ENCODE results near the gene SNX25.
"Not testable (repeated sequence)": the region's sequence is repeated elsewhere in the genome, so short reads cannot be mapped to it uniquely, and the experiment has no call there.

Gene SNX25

DNA sequence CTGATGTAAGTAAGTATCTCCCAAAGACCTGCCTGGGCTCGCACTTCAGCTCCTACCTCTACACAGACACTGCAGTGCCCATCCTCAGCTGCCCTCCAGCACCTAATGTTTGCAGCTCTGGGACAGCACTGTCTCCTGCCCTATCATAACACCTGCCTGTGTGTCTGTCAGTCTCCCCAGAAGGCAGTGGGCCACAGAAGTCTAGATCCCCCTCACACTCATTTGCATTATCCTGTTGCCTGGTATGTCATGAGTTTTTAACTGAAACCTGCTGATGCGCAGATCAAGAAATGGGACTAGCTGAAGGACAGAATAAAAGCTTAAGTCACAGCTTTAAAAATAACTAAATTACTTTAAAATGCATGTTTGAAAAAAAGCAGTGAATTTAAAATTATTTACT lies 143.3 kb downstream of the SNX25 start:
- DNase-seq, result no peak

DNA sequence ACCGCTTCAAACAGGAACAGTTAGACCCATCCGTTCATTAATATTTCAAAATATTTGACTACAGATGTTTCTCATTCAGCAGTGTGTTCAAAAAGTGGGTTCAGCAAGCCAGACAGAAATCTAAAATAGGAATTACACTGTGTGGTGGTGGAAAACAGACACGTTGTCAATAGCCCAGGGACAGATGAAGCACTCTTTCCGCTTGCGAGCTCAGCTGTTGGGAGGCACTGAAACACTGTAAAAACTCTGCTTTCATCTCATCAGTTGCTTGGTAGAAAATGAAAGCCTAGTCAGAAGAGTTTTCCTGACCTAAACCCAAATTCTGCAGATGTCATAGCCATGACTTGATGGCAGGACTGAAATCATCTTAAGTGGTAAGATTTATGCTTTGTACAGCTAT lies 147.8 kb downstream of the SNX25 start:
- DNase-seq, result no peak

DNA sequence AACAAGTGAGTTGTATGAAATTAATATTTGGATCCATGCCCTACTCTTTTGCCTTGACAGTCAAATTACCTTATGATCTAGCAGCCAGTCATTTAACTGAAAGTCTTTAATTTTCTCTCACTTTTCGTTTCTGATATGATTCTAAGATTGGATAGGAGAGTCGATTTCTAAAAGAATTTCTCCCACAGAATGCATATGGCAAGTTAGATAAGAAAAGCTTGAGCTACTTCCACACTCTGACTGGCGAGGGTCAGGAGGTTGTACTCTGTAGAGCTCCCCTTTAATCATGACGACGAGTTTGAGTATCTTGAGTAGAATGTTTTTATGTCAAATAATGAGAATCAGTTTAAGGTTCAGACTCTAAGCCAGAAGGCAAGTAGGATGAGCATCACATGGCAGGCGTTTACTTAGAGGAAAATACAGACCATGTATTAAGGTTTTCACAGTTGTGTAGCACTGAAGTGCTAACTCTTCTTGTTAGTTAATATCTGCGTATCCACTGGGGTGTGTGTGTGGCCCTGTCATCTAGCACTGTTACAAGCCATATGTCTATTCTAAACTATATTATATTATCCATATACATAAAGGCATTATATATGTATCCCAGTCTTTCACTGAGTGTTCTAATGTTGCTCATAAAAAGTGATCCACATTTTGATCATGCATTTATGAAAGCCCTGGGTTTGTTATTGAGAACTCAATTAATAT lies 148.5 kb downstream of the SNX25 start:
- DNase-seq, result no peak

DNA sequence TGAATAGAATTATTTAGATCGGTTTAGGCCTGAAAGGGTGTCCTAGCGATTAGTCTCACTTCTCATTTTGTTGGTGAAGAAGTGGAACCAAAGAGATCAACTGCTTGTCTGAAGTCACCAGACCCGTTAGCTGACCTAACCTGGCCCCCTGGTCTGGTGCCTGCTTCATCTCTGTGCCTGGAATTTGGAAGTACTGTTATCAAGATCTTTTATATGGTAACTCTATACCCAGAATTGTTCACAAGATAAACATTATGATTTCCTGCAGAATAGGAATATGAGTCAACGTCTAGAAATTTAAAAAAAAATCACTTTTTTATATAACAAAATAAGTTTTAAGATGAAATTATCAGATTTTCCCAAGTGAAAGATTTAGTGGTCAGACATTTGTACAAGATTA lies 149.1 kb downstream of the SNX25 start:
- no peak for DNase-seq

DNA sequence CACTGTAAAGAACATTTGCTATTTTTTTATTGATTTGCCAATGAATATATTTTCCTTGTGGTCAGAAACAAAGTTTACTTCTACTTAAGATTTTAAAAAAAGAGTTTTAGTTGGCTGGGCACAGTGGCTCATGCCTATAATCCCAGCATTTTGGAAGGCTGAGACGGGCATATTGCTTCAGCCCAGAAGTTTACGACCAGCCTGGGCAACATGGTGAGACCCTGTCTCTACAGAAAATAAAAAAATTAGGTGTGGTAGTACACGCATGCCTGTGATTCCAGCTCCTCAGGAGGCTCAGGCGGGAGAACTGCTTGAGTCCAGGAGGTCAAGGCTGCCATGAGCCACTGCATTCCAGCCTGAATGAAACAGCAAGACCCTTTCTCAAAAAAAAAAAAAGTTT lies 149.6 kb downstream of the SNX25 start:
- no peak for DNase-seq

DNA sequence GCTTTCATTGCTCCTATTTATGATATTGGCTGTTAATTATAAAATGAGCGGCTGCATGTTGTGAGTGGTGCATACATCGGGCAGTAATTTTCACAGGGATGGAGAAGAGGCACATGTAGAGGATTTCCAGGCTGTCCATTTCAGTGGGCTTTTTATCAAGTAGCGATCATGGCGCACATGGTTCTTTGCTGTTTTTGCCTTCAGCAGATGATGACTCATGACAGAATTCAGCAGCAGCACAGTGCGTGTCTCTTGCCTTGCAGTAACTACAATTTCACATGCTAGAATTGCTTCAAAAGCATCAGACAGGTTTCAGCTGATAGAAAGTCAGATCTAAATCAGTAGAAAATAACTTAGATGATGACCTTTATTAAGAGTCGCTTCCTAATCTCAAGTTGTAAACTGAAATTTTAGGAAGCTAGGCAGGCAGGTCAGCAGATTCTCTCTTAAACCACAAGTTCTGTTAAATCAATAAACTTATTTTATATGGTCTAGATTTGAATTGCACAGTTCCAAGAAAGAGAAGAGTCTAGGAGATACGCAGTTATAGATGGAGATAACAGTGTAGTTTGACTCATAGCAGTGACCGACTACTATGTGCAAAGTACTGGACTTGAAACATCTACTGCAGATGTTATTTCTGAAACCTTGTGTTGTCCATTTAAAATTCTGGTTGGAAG lies 150.5 kb downstream of the SNX25 start:
- no peak for DNase-seq

DNA sequence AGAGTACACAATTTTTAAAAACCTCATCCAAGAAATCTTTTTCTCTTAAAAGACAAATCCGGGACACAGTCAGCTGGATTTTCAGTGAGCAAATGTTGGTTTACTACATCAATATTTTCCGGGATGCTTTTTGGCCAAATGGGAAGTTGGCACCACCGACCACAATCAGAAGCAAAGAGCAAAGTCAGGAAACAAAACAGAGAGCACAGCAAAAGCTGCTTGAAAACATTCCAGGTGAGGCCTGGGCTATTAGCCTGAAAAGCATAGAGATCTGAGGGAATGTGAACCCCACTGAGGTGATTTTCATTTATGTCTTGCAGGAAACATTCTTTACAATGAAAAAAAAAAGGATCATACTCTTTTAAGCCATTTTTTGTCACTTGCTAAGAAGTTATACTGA lies 152.5 kb downstream of the SNX25 start:
- no peak for DNase-seq

DNA sequence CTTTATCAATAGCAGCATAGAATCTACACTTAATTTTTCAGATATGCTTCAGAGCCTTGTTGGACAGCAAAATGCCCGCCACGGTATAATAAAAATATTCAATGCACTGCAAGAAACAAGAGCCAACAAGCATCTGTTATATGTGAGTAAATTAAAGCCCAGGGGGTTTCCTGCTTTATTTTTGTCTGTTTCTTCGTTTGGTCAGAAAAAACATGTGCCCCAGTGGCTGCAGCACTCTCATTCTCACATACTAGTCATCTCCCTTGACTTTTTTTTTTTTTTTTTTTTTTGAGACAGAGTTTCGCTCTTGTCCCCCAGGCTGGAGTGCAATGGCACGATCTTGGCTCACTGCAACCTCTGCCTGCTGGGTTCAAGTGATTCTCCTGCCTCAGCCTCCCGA lies 153.2 kb downstream of the SNX25 start:
- not testable (repeated sequence) for DNase-seq

DNA sequence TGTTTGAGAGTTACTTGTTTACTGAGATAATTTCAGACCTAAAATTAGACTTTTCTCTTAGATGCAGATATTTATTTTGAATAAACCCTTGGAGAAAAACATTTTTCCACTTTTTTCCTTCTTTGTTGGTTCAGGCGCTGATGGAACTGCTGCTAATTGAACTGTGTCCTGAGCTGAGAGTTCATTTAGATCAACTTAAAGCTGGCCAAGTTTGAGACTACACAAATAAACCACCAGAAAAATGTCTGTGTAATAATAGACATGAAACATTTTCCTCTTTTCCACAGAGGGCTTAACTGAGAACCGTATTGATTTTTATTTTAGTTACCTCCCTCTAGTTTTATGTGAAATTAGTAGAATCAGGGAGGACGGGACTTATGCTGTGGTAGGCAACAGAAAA lies 153.9 kb downstream of the SNX25 start:
- no peak for DNase-seq

DNA sequence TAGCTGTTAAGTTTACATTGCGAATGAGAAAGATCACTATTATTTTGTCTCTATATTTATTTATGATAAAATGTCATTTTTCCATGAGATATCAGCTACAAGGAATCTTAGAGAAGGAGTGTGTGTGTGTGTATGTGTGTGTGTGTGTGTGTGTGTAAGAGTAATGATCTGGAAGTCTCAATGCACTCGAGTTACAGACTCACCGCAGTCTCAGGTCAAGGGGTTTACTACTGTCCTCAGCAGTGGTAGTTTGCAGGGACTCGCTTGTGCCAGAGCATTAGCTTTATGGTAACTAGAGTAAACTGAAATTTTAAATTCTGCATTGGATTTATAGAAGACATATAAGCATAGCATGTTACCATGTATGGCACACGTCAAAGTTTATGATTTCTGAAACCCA lies 155.5 kb downstream of the SNX25 start:
- no peak for DNase-seq

DNA sequence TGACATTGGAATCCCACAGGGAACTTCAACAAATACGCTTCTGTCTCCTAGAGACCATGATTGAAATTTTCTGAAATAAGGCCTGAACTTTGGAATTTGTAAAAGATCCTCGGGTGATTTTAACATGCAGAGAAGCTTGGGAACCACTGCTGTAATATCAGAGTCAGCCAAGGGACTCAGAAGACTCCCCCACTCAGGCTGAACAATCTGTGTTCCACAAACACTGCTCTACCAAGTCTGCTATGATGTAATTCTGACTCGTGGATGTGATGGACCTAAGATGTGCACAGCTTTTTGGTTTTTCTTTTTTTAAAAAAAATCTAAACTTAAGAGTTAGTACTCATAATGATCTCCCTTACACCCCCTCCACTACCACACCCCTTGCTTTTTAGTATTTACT lies 160.3 kb downstream of the SNX25 start:
- DNase-seq, result no peak

DNA sequence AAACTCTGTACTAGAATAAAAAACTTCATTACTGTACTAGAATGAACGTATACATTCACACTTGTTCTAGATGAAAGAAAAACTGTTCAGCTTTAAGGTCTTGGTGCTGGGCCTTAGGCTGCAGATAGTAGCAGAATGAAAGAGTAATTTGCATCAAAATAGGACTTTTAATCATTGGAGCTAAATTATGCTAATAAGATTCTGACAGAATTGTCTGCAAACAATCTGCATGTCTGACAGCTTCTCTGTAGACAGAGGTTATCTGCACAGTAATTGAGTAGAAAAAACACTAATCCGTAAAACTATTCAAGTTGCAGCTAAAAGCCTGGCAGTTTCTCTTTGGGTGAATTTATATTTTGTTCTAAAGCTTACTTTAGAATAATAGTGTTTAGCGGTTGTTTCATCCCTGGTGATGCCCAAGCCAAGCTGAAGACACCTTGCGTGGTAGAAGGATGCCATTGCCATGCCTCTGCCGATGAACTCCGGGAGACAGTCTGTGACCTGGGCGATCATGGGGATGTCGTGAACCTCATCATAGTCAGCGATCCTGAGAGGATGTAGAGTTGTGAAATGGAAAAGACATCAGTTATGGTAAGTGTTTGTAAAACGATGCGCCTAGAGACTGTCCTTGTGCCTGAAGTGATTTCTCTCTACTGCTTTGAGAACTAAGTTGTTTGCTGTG lies 161.0 kb downstream of the SNX25 start:
- DNase-seq, result no peak

DNA sequence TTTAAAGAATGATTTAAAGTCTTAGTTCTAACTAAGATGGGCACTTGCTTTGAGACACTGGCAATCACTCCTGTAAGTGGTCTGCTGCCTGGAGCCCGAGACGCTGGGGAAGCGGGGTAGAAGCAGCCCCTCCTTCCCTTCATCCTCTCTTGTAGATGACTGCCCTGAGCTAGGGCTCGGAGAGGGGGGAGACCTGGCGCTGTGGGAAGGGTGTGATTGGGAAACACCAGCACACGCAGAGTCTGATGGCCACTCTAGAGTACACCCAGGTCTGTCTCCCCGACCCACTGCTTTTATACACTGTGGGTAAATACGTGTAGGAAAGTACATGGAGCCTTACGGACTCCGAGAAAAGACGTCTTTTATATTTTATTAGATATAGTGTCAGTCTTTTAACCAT lies 162.3 kb downstream of the SNX25 start:
- DNase-seq, result no peak

DNA sequence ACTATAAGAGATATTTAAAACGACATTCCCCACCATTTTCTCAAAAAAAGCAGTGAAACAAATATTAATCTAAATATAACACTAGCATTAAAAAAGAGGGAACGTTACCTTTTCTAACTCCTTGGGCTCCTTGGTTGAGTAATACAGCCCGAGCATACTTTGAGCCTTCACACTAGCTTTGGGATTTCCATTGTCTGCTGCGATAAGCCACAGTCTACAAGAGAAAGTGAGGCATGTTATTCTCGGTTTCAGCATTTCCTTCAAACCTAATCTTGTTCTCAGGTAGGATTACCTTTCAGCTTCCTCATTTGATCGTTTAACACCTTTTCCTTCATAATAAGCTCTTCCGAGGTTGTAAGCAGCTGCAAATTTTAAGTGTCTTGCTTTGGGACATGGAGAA lies 164.6 kb downstream of the SNX25 start:
- DNase-seq, result no peak

DNA sequence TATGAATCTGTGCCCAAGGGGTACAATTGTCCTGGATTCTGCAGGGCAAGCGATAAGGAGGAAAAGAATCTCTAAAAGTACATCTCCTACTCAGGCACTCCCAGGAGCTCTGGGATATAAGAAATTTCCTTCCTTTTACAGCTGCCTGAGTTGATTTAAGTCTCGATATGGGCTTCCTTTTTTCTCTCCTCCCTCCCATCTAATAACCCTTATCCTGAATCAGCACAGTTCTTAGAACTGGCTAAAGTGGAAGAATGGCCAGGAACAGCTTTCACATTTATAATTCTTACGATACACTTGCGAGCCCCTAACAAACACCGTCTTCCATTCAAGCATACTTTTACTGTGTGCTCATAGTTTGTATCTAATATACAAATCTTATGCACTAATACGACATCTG lies 165.2 kb downstream of the SNX25 start:
- no peak for DNase-seq

DNA sequence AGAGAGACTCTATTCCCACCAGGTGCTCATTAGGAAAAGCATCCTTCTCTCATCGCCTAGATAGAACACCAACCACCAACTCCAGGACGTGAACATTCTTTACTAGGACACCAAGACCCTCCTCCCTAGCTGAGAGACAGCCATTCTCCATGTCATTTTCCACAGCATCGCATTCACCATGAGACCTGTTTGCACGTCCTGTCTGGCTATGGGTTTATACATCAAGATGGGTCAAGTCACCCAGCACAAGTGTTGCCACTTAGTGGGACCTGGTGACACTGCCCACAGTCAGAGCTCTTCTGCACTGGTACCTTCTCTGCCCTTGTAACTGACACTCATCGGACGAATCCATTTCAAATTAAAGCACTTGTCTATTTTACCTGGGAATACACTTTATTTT lies 168.9 kb downstream of the SNX25 start:
- DNase-seq, result no peak

DNA sequence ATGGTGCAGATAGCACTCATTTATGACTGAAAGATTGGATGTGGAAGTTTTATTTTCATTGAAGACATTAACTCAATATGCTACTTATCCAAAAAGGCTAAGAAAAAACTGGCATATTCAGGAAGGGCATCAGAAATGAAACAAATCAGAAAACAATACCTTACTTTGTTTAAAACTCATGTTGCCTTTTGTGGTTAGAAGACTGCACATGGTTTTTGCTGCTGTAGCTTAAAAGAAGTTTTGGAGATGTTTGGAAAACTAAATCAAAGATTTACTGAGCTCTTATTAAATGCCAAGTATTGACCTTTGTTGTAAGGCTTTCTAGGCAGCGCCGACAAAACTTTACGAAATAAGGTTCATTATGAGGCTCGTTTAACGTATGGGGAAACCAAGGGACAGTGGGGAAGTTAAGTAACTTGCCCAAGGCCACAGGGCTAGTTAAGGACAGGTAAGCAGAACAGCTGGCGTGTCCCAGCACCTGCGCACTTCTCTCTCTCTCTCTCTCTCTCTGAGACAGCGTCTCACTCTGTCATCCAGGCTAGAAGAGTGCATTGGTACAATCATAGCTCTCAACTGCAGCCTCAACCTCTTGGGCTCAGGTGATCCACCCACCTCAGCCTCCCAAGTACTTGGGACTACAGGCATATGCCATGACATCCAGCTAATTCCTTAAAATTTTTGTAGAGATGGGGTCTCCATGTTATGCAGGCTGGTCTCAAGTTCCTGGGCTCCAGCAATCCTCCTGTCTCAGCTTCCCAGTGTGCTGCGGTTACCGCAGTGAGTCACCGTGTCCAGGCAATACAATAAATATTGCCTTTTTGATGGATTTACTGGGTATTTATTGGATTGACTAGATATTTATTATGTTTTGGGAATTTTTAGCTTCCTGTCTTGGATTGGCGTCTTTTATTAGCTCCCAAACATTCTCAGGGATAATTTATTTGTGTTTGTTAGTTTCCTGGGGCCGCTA lies 170.2 kb downstream of the SNX25 start:
- no peak for DNase-seq

DNA sequence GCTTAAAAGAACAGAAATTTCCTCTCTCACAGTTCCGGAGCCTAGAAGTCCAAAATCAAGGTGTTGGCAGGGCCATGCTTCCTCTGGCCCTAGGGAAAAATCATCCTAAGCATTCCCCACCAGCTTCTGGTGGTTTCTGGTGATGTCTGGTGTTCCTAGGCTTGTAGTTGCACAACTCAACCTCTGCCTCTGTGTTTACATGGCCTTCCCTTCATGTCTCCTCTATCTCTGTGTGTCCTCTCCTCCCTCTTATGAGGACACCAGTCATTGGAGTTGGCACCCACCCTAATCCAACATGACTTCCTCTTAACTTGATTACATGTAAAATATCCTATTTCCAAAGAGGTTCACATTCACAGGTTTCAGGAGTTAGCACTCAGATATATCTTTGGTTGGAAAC lies 170.9 kb downstream of the SNX25 start:
- no peak for DNase-seq

DNA sequence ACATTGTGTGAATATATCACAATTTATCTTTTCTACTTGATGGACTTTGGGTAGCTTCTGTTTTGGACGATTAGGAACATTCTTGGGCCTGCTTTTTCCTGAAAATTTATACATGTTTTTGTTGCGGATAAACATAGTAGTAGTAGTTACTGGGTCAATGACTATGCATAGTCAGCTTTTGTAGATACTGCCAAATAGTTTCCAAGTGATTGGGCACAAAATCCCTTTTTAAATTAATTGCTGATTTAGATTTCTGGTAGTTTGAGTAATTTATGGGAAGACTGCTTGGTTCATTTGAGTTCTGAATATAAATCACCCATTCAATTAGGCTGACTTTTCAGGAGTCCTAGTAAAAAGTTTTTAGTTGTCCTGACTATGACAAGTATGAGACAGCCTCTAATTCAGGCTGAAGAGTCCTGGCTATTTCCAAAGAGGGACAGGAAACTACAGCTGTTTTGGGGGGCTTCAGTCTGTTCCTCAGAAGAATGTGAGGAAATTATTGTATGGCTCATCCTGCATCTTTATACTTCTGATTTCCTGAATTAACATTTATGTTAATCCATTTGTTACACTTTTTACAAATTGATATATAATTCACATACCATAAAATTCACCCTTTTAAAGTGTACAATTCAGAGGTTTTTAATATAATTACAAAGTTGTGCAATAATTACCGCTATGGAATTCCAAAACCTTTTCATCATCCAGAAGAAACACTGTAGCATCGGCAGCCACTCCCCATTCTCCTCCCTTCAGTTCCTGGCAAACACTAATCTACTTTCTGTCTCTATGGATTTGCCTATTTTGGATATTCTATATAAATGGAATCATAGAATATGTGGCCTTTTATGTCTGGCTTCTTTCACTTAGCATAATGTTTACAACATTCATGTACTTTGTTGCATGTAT lies 172.1 kb downstream of the SNX25 start:
- no peak for DNase-seq

DNA sequence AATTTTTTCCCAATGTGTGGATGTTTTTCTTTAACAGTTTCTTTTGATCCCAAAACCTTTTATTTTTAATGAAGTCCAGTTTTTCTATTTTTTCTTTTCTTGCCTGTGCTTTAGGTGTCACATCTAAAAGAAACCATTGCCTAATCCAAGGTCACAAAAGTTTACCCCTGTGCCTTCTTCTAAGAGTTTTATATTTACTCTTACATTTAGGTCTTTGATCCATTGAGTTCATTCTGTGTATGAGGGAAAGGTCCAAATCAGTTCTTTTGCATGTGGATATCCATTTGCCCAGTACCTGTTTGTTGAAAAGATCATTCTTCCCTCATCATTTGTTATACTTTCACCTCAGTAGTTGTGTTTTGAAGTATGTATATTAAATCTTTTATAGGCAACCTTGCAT lies 173.4 kb downstream of the SNX25 start:
- no peak for DNase-seq

DNA sequence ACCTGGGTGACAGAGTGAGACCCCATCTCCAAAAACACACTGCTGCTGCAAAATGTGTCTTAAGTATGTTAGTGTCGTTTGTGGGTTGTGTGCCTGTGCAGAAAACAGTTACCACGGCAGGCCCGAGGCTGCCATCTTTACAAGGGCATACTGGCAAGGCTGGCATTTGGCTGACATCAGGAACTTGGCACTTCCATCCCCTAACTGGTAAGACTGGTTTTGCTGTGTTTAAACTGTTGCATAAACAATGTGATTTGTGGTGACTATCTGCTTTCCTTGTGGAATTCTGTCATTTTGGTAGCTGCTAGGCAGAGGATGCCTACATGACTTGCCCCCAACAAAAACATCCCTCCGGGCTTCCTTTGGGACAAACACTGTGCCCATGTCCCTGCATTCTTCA lies 174.1 kb downstream of the SNX25 start:
- no peak for DNase-seq

DNA sequence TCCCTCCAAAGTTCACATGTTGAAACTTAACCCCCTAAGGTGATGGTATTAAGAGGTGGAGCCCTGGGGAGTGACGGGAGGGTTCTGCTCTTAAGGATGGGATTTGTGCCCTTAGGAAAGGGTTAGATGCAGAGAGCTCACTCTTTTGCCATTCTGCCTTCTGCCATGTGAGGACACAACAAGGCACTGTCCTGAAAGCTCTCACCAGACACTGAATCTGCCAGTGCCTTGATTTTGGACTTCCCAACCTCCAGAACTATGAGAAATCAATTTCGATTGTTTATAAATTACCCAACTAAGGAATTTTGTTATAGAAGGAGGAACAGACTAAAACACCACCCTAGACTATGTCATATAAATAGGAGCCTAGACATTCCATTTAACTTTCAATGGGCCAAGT lies 174.7 kb downstream of the SNX25 start:
- DNase-seq, result no peak

All from CD4-positive, alpha-beta T cell treated with Interleukin-21 for 1 hour (primary cell).